Central memory CD4-positive, alpha-beta T cell (primary cell): ENCODE results near the gene WASHC3.

Experiments
- DNase-seq: peaks from one replicate; pipeline ENCODE4 v3.0.0; 2022

The WASHC3 gene

GRCh38 chr12:101966496-101966895 lies 95.3 kb downstream of the WASHC3 start:
- no peak for DNase-seq

- no peak for DNase-seq
Measured at GRCh38 chr12:101963697-101964096, 98.1 kb downstream of the WASHC3 start.
